Cortex of kidney (tissue), 1 donor: ENCODE results near the gene LMOD1.
"Not testable (repeated sequence)": the region's sequence is repeated elsewhere in the genome, so short reads cannot be mapped to it uniquely, and the experiment has no call there.

Experiments used
- DNase-seq: peaks from one replicate; lab custom pipeline; 2025; lab: John Stamatoyannopoulos, UW

The LMOD1 gene

GRCh38 chr1:201859424-201859823, 86.9 kb downstream of the LMOD1 start:
- no peak for DNase-seq

GRCh38 chr1:201856722-201857121, 89.6 kb downstream of the LMOD1 start:
- DNase-seq, result not testable (repeated sequence)

- DNase-seq, result no peak
Measured at GRCh38 chr1:201851949-201852348, 94.4 kb downstream of the LMOD1 start.

- no peak for DNase-seq
Measured at GRCh38 chr1:201850053-201850397, 96.3 kb downstream of the LMOD1 start.

- DNase-seq, result no peak
Measured at GRCh38 chr1:201849372-201850052, 96.8 kb downstream of the LMOD1 start.

- no peak for DNase-seq
Measured at GRCh38 chr1:201848230-201848629, 98.1 kb downstream of the LMOD1 start.

GRCh38 chr1:201847150-201847549, 99.2 kb downstream of the LMOD1 start:
- no peak for DNase-seq
